ENCODE data around the gene ANKK1.

- TF ChIP-seq CTCF (IDR thresholded peaks at IDR 0.05; ENCODE audit: poor library complexity) (no peak), EZH2phosphoT487 (IDR thresholded peaks at IDR 0.05; ENCODE audit: low read depth, severe bottlenecking, unreplicated experiment) (no peak)
Measured at GRCh38 chr11:113397212-113397611, 9.6 kb downstream of the ANKK1 start.

Data from hepatocyte (in vitro differentiated cells).